HG03521 (cell line): ENCODE measurements around the gene CAMKK1.
"Not testable (repeated sequence)": the region's sequence is repeated elsewhere in the genome, so short reads cannot be mapped to it uniquely, and the experiment has no call there.

Experiments
- ATAC-seq: cut with Tn5 transposase; IDR thresholded peaks from one replicate; pipeline ENCODE4 v1.9.1; 2021; ENCODE audit warnings: mild to moderate bottlenecking, moderate library complexity; ENCODE audit not compliant: unreplicated experiment

The CAMKK1 gene

DNA sequence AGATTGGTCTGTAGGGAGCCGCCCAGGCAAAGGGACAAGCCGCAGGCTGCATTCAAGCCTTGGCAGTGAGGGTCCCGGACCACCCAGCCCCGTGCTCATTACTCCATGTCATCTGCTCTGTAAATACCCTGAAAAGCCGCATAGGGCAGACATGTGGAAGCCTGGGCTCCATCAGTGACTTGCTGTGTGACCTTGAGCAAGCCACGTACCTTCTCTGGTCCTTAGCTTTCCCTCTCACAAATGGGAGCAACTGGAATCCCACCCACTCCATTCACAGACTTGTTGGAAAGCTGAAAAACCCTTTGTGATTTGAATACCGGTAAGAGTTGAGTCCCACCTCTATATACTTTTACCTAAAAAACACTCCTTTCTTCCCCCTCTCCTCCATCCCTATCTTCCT, 11.9 kb downstream of the CAMKK1 start:
- ATAC-seq, result no peak

DNA sequence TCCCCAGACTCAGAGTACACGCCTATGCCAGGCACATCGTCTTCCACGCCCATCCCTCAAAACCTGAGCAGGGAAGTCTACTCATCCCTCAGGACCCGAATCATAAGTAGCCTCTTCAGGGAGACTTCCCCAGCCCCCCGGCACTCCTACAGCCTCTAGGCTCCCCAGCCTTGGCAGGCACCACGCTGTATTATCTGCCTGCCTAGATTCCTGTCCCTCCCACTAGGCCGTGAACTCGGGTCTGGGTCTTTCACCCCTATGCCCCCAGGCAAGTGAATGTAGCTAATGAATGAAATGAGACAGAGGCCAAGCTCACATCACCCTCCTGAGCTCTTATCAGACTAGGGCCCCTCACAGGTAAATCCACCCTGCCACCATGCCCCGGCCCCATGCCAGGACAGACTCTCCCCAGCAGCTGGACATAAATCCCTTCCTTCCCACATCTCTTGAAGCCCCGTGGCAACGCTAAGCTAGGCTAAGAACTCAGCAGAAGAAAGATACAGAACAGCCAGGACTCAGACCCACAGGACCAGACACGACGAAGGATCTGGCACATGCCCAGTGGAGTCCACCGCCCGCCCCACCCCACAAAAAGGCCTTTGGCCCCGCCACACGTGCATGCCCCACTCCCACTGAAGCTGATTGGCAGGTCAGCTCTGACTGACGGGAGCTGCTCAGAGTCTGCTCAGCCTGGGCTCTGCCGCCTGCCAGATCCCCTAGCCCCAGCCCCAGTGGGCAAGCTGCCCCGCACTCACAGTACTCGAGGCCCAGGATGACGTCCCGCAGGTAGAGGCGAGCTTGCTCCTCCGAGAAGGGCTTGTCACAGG, 13.0 kb downstream of the CAMKK1 start:
- no peak for ATAC-seq

- ATAC-seq, result no peak
Measured at GRCh38 chr17:3879186-3879585, 13.7 kb downstream of the CAMKK1 start.

- no peak for ATAC-seq
Measured at GRCh38 chr17:3877220-3877619, 15.6 kb downstream of the CAMKK1 start.

DNA sequence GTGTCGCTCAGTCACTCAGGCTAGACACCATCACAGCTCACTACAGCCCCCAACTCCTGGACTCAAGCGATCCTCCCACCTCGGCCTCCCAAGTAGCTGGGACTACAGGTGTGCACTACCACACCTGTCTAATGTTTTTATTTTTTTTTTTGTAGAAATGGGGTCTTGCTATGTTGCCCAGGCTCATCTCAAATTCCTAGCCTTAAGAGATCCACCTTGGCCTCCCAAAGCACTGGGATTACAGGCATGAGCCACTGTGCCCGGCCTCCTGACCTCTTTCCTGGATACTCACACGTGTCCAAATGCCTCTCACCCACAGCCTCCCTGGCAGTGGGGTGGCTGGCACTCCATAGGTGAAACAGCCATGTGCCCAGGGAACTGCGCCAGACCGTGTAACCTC, 17.5 kb downstream of the CAMKK1 start:
- no peak for ATAC-seq

DNA sequence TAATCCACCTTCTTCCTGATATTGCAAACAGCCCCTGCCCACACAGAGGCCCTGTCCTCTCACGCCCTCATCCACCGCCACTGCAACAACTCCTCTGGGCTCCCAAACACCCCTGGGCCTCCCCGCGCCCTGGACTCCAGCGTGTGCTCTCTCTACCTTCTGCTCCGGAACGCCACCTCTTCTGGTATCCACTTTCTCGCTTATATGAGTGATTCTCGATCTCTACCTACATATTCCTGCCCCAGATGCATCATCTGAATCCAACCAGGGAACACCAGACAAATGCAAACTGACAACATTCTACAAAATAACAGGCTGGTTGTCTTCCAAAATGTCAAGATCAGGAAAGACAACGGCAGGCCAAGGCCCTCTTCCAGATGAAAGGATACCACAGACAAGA, 19.0 kb downstream of the CAMKK1 start:
- ATAC-seq, result no peak

- ATAC-seq, result no peak
Measured at GRCh38 chr17:3870871-3871306, 22.0 kb downstream of the CAMKK1 start.

GRCh38 chr17:3867606-3868005, 25.2 kb downstream of the CAMKK1 start:
- no peak for ATAC-seq

- no peak for ATAC-seq
Measured at GRCh38 chr17:3867106-3867505, 25.7 kb downstream of the CAMKK1 start.

GRCh38 chr17:3866276-3866675, 26.6 kb downstream of the CAMKK1 start:
- no peak for ATAC-seq

DNA sequence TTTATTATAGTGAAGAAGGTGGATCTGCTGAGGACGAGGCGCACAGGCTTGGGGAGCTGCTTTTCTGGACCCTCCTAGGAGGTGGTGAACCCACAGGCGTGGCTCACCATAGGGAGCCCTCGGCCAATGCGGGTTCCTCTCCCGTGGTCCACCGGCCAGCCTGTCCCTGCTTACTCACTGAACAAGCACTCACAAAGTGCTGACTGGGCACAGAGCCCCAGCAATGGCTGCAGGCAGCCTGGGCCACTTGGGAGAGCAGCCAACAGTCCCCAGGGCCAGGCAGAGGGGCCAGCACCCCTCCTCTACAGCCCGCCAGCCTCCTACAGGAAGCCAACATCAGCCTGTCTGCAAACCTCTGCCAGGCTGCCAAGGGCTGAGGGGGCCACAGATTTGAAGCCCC, 27.7 kb downstream of the CAMKK1 start:
- ATAC-seq, result no peak

DNA sequence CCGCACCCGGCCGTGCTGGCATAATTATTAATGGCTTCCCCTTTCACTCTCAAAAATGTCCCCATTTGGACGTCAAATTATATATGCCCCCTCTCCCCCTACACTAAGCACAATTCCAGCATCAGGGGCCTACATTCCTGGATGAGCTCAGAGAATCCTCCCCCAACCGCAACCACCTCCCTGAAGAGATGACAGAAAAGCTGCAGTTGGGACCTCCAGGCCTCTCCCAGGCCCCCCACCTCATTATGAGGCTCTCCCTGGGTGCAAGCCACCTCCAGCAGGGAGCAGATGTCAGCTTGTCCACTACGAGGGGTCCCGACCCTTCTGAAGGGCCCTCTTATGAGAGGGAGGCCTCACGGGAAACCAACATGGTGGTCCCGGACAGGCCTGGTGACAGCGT, 28.3 kb downstream of the CAMKK1 start:
- ATAC-seq, result no peak

DNA sequence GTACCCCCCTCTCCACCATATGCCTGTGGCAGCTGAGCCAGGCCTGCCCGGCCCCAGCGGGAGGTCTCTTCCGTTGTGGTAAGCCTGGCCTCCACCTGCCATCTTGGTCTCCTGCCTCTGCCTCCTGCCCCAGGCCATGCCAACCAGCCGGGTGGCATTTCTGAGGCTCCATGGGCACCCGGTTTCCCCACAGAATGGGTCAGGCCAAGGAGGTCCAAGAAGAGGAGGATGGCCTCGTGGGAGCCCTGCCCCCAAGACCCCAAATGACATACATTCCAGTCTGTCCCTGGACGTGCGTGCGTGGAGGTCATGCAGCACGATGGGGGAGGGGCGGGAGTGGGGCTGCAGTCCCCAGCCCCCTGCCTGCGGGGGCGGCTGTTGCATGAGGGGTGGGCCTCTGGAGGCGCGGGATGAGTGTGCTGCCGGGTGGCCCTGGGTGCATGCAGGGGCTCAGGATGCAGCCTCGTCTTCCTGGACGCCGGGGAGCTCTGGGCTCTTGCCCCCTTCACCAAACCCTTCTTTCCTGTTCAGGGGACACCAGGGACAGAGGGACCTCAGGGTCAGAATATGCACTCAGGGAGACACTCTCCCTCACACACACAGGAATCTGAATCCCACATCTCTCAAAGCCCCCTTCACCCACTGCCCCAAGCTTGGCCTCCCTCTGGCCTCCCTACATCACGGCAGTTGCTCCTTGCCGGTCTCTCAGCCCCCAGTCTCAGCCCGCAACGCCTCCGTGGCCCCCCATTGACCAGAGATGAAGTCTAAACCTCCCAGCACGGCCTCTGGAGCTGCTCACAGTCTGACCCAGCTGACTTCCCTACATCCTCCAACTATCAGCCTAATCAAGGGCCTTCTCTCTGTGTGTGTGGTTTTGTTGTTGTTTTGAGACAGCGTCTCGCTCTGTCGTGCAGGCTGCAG, 30.8 kb downstream of the CAMKK1 start:
- no peak for ATAC-seq

DNA sequence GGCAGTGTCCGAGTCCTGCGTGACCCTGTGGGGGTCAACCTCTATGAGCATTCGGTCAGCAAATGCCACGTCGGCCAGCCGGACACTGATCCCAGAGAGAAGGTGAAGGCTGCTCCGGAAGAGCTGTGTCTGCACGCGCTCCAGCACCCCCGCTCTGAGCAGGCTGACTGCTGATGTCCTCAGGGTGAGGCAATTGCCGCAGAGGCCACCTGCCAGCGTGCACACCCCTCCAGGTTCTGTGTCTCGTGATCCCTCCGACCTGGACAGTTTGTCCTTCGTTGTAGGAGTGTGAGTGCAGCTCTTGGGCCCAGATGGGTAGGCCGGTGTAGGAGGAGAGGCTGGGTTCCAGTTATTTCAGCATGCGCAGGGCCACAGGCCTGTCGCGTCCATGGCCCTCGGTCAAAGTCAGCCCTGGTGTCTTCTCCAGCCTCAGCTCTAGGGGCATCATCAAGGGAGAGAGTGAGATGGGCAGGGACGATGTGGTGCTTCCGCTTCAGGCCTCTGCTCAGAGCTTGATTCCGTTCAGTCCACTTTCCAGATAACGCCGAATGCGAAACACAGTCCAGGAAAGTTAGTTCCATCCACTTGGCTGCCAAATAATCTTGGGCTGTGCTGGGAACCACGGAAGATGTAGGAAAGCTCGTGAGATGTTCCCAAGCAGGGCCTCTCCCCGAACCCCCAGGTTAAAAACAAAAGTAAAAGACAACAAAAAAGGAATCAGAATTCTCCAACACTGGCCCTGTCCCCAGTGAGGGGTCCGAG, 31.7 kb downstream of the CAMKK1 start:
- no peak for ATAC-seq

- no peak for ATAC-seq
Measured at GRCh38 chr17:3859940-3860339, 32.9 kb downstream of the CAMKK1 start.

- ATAC-seq, result no peak
Measured at GRCh38 chr17:3857261-3858105, 35.4 kb downstream of the CAMKK1 start.

DNA sequence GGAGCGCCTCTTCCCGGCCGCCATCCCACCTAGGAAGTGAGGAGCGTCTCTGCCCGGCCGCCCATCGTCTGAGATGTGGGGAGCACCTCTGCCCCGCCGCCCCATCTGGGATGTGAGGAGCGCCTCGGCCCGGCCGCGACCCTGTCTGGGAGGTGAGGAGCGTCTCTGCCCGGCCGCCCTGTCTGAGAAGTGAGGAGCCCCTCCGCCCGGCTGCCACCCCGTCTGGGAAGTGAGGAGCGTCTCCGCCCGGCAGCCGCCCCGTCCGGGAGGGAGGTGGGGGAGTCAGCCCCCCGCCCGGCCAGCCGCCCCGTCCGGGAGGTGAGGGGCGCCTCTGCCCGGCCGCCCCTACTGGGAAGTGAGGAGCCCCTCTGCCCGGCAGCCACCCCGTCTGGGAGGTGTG, 38.6 kb downstream of the CAMKK1 start:
- not testable (repeated sequence) for ATAC-seq

DNA sequence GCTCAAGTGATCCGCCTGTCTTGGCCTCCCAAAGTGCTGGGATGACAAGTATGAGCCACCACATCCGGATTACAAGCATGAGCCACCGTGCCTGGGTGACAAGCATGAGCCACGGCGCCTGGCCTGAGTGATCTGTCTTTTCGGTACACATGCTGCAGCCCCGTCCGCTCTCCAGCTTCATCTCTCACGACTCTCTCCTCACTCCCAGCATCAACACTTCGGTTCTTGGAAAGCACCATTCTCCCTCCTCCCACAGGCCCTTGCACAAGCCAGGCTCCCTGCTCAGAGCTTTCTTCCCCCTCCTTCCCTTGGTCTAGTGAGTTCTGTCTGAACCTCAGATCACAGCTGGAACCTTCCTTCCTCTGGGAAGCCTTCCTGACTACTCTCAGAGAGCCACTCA, 40.3 kb downstream of the CAMKK1 start:
- no peak for ATAC-seq

- no peak for ATAC-seq
Measured at GRCh38 chr17:3851461-3852100, 41.3 kb downstream of the CAMKK1 start.
